Ecto neural progenitor cell (in vitro differentiated cells): Measurements from ENCODE around the gene PCDH15.

Source experiments
- DNase-seq: peaks from one replicate; pipeline ENCODE4 v3.0.0-alpha.2; 2018; ENCODE audit warnings: low spot score

The PCDH15 gene

DNA sequence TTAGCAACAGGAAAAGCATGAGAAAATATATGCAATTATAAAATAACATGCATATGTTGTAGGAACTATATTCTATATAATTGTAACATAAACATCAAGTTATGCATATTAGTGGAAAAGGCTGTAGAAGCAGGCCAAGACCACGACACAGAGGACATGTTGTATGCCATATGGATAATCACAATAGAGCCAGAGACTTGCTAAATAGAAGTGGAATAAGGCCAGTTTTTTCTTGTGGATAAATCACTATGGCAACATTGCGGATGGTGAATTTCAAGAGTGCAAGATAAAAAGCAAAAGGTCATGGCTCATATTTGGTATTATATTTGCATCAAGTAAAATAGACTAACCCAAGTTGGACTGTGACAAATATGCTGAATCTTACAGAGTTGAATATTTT, 93.0 kb downstream of the PCDH15 start:
- no peak for DNase-seq

- DNase-seq, result no peak
These were observed 98.2 kb downstream of the PCDH15 start for GRCh38 chr10:54702583-54703485.

DNA sequence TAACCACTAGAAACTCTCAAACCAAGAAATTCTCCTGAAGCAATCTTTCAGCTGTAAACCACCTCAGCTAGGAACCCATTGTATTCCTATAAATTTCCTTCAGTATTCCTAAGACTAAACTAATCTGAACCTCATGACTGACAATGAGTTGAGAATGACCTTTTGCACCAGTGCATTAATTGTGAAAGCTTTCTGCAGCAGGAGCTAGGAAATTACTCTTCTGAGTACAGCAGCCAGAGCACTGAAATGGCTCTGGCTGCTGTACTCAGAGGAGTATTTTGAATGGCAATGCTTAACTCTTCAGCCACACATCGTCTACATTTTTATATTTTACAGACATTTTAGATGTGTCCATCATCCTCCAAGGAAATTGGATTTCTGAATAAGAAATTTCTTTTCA, 109.7 kb downstream of the PCDH15 start:
- DNase-seq, result no peak

GRCh38 chr10:54682554-54682953, 118.5 kb downstream of the PCDH15 start:
- no peak for DNase-seq

DNA sequence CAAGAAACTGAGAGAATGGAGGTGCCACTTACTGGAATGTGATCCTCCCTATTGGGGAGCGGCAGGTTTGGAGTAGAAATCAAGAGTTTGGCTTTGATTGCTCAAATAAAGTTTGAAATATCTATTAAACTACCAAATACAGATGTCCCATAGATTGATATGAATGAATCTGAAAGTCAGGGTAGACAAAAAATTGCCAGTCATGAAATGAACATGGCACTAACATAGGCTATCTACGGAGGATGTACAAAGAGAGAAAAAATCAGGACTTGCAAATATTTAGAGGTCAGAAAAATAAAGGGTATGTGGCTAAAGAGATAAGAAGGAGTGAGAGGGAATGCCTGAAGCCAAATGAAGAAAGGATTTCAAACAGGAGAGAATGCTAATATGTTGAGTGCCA, 119.9 kb downstream of the PCDH15 start:
- no peak for DNase-seq

GRCh38 chr10:54667136-54667535, 133.9 kb downstream of the PCDH15 start:
- no peak for DNase-seq

DNA sequence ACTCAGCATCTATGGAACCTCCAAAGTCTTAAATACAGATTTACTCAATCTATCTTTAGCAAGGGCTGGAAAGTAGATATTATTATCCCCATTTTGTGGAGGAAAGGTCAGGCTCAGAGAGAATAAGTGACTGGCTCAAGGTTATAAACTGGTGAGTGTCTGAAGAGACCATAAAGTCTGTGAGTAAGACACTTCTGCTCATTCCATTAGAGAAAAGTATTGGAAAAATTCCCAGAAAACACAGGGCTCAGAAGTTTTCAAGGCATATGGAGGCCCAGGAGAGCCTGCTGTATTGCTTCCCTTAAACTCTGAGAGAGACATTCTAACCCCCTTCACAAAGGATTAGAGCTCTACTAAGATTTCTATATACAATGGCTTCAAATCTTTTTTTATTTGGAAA, 134.8 kb downstream of the PCDH15 start:
- DNase-seq, result no peak

DNA sequence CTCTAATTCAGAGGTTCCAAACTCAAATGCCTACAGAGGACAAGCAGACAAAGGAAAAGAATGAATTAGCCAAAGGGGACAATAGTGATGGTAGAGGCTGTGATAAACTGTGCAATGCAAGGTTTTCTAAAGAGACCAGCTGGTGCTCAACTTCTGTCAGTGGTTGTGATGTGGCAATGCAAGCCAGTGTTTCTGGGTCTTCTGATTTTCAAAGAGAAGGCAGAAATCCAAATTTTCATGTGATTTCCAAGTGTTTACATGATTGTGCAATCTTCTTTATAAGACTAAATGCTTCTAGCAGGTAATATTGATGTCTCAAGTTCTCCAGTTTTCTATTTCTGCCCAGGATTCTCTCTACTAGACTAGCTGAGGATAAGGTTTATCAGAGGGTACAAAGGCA, 135.9 kb downstream of the PCDH15 start:
- DNase-seq, result no peak

GRCh38 chr10:54660397-54660796, 140.6 kb downstream of the PCDH15 start:
- no peak for DNase-seq

GRCh38 chr10:54656643-54657042, 144.4 kb downstream of the PCDH15 start:
- no peak for DNase-seq

DNA sequence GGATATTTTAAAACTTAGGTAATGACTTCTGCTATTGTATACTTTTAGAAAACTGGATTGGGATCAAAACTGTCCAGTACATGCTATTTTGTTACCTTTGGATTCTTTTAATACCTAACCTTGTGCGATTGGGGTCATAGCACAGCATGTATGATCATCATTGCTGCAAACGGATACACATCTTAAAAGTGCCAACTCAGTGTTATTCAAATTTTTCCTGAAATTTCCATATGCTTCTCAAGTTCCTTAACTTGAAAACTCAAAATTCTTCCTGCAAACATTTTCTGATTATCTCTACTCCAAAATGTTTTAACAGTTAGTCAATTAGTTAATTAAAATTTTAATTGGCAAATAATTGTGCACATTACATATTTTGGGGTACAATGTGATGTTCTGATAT, 147.5 kb downstream of the PCDH15 start:
- no peak for DNase-seq

- DNase-seq, result no peak
These were observed 150.5 kb downstream of the PCDH15 start for GRCh38 chr10:54650547-54650946.

DNA sequence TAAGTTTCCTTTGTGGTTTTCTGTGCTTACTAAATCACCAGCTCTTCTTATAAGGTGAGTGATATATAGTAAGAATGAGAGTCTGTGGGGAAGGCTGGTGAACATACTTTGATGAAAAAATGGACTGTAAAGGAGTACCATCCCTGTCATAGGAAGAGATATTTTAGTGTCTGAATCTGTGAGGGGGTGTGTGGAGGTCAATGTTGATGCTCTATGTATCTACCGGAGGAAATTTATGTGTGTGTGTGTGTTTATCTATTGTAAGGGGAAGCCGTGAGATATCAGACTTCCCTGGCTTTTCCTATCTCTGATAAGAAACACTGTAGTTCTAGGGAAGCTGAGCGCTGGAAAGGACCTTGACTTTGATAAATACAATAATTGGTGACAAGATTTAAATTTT, 179.0 kb downstream of the PCDH15 start:
- DNase-seq, result no peak

DNA sequence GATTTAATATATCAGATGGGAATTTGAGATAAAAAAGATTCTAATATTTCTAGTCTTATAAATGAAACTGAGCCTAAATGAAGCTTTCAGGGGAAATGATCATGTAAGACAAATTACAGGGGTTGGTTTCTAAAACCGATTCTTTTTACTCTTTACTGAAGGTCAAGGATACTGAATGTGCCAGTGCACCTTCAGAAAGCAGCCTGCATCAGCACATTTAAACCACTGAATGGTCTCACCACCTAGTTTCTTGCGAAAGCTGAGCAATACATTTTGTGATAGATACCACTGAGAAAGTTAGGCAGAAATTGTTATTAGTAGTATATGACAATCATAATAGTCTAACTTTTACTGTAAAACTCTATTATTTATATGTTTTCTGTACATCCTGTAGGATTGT, 180.7 kb downstream of the PCDH15 start:
- DNase-seq, result no peak

GRCh38 chr10:54614072-54614471, 187.0 kb downstream of the PCDH15 start:
- no peak for DNase-seq

DNA sequence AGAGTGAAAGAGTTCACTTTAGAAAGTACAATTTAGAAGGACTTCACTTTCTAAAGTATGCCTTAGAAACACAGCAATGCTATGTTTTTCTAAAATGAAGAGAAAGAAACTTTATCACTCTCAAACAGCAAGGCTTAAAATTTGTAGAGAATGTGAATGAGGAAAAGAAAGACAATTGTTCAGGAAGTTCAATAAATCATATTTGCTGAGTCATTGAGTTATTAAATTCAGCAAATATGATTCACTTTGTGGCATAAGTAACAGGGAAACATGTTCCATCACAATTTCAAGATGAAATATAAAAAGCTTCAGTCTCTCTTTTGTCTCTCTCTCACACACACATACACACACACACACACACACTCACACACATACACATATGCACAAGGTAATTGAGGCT, 187.9 kb downstream of the PCDH15 start:
- no peak for DNase-seq

GRCh38 chr10:54609423-54609822, 191.6 kb downstream of the PCDH15 start:
- DNase-seq, result no peak

- no peak for DNase-seq
These were observed 193.0 kb downstream of the PCDH15 start for GRCh38 chr10:54607983-54608382.

GRCh38 chr10:54594289-54594688, 206.7 kb downstream of the PCDH15 start:
- DNase-seq, result no peak

- DNase-seq, result no peak
These were observed 213.1 kb downstream of the PCDH15 start for GRCh38 chr10:54587971-54588370.

DNA sequence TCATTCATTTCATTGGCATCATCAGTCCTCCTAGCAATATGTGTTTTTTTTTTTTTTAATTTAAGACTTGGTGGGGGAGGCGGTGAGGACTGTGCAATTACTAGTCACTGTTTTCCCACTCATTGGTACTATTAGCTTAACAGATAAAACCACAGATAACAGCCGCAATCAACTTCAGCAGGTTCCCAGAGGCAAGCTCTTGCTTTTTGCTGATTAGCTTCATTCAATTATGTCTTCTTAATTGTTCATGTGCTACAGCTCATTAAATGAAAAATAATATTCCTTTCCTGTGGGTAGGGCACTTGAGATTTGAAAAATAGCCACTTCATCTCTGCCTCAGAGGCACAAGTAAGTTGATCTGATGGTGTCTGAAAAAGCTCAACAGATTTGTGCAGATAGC, 215.5 kb downstream of the PCDH15 start:
- DNase-seq, result no peak

- no peak for DNase-seq
These were observed 223.3 kb downstream of the PCDH15 start for GRCh38 chr10:54577682-54578081.

DNA sequence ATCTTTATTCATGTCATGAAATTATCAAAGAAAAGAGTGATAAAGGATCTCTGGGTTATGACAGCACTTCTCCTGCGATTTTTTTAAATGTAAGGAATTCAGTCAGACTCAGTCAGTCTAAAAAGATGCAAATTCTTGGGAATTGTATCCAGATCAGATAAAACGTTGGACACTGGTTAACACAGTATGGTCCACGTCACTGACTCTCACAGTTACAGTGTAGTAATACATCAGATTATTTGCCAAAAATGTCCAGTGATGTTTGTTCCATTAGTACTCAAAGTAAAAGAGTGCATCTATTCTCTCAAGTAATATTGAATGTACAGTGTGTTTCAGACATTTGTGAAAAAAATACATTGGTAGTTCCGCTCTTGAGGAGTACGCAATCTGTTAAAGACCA, 224.5 kb downstream of the PCDH15 start:
- no peak for DNase-seq

DNA sequence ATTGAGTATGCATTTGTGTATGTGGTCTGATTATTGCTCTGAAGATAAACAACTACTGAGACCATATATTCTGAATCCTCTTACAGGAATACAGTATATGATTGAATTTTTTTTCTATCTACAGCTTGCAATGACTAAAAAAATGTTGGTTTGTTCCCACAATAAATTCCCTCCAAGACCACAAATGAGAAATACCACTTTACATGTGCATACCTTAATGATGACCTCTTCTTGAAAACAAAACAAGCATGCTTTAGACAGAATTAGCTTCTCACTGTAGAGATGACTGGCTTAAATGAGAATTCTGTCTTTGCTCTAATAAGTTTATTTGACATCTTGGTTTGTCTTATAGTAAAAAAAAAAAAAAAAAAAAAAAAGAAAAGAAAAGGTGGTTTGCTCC, 241.5 kb downstream of the PCDH15 start:
- no peak for DNase-seq
